OCI-LY1 (cell line): Measurements from ENCODE around the gene DHRS7C.

Source experiments
- H2AFZ ChIP-seq: fragments of 200-600 bp; sonication (generic), shearing (Covaris generic); 2 replicates; pipeline ENCODE4 v1.6.0; 2014; ENCODE audit warnings: antibody characterized with exemption, mild to moderate bottlenecking, low read length
- H3F3A ChIP-seq: fragments of 200-600 bp; sonication (generic), shearing (Covaris generic); 2 replicates; pipeline ENCODE4 v1.6.0; 2014; ENCODE audit warnings: mild to moderate bottlenecking, antibody characterized with exemption, low read length, moderate library complexity; ENCODE audit not compliant: insufficient read depth
- H3K27ac ChIP-seq: fragments of 200-600 bp; sonication (generic); 2 replicates; pipeline ENCODE4 v1.5.1; 2014; ENCODE audit warnings: low read length, mixed run types, mild to moderate bottlenecking, low read depth; ENCODE audit not compliant: poor library complexity, severe bottlenecking
- H3K27me3 ChIP-seq: fragments of 200-600 bp; sonication (generic); 2 replicates; pipeline ENCODE4 v1.6.0; 2014; ENCODE audit warnings: antibody characterized with exemption, mild to moderate bottlenecking, low read length, moderate library complexity; ENCODE audit not compliant: insufficient read depth
- H3K36me3 ChIP-seq: fragments of 200-600 bp; sonication (generic); 2 replicates; pipeline ENCODE4 v1.6.1; 2014; ENCODE audit warnings: mild to moderate bottlenecking, antibody characterized with exemption, low read length, moderate library complexity, mixed read lengths; ENCODE audit not compliant: insufficient read depth
- H3K4me1 ChIP-seq: fragments of 200-600 bp; sonication (generic); 2 replicates; pipeline ENCODE4 v1.5.1; 2014; ENCODE audit warnings: mild to moderate bottlenecking, low read length, moderate library complexity; ENCODE audit not compliant: insufficient read depth, severe bottlenecking
- H3K4me2 ChIP-seq: fragments of 200-600 bp; sonication (generic), shearing (Covaris generic); 2 replicates; pipeline ENCODE4 v1.6.1; 2014; ENCODE audit warnings: low read length
- H3K4me3 ChIP-seq: fragments of 200-600 bp; sonication (generic); 2 replicates; pipeline ENCODE4 v1.5.1; 2014; ENCODE audit warnings: low read length, low read depth, mild to moderate bottlenecking, mixed read lengths; ENCODE audit not compliant: poor library complexity, severe bottlenecking
- H3K79me2 ChIP-seq: fragments of 200-600 bp; shearing (Covaris generic); 2 replicates; pipeline ENCODE4 v1.6.1; 2016; ENCODE audit warnings: mixed run types, low read length, mixed read lengths; ENCODE audit not compliant: insufficient read depth
- H3K9ac ChIP-seq: fragments of 200-600 bp; sonication (generic), shearing (Covaris generic); 2 replicates; pipeline ENCODE4 v1.6.1; 2014; ENCODE audit warnings: mild to moderate bottlenecking, low read length, mixed read lengths
- H3K9me2 ChIP-seq: fragments of 200-600 bp; sonication (generic), shearing (Covaris generic); 2 replicates; pipeline ENCODE4 v1.6.1; 2014; ENCODE audit warnings: low read depth, mild to moderate bottlenecking, low read length, mixed read lengths
- H3K9me3 ChIP-seq: fragments of 200-600 bp; shearing (Covaris generic); 2 replicates; pipeline ENCODE4 v1.6.1; 2014; ENCODE audit warnings: low read length, mixed read lengths
- H4K20me1 ChIP-seq: fragments of 200-600 bp; sonication (generic), shearing (Covaris generic); 2 replicates; pipeline ENCODE4 v1.6.0; 2016; ENCODE audit warnings: mild to moderate bottlenecking, low read length; ENCODE audit not compliant: insufficient read depth
- CTCF ChIP-seq: fragments of 200-600 bp; sonication (generic), shearing (Covaris generic); IDR thresholded peaks from 2 replicates; pipeline ENCODE4 v1.5.1; 2017; ENCODE audit warnings: mild to moderate bottlenecking, antibody characterized with exemption, low read length, moderate library complexity, mixed read lengths
- EZH2 ChIP-seq: fragments of 200-600 bp; sonication (generic), shearing (Covaris generic); IDR thresholded peaks from 2 replicates; pipeline ENCODE4 v1.8.0; 2017; ENCODE audit warnings: borderline replicate concordance, mixed run types, mild to moderate bottlenecking, antibody characterized with exemption, low read length, moderate library complexity, mixed read lengths

DHRS7C gene

DNA sequence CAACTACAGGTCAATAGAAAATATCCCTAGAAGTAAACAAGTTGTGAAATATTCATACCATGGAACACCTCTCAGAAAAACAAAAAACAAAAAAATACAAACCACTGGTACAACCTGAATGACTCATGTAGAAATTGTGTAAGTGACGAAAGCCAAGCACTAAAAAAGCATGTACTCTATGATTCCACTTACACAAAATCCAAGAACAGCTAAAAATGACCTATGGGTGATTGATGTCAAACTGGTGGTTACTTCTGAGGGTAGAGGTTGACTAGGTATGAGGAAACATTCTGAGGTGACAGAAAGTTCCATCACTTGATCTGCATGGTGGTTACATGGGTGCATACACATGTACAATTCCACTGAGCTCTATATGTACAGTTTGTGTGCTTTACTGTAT is 31.1 kb downstream of the DHRS7C start:
- no peak overlapping the region for H3K4me2 ChIP-seq
- no peak overlapping the region for H3K4me3 ChIP-seq
- no peak overlapping the region for H3K9ac ChIP-seq
- H3K36me3 ChIP-seq, result no peaks in the 10 kb centered on the region
- H3K4me1 ChIP-seq, result no peaks in the 10 kb centered on the region
- H3F3A ChIP-seq, result no peaks in the 10 kb centered on the region
- H3K27me3 ChIP-seq, result no peaks in the 10 kb centered on the region
- H3K27ac ChIP-seq, result no peak overlapping the region
- no peaks in the 10 kb centered on the region for H3K9me2 ChIP-seq
- TF ChIP-seq EZH2 (no peak), CTCF (no peak)
- no peaks in the 10 kb centered on the region for H4K20me1 ChIP-seq
- H3K79me2 ChIP-seq, result no peaks in the 10 kb centered on the region
- H3K9me3 ChIP-seq, result no peaks in the 10 kb centered on the region
- no peak overlapping the region for H2AFZ ChIP-seq

DNA sequence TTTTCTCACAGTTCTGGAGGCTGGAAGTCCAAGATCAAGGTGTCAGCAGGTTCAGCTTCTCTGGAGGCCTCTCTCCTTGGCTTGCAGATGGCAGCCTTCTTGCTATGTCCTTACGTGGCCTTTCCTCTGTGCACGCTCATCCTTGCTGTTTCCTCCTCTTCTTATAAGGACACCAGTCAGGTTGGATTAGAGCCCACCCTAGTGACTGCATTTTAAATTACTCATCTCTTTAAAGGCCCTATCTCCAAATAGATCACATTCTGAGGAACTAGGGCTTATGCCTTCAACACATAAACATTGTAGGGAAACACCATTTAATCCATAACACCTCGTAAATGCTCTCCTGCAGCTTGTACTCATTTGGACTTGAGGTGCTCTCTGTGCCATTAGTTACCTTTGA is 36.3 kb downstream of the DHRS7C start:
- H3K9me3 ChIP-seq, result no peaks in the 10 kb centered on the region
- no peak overlapping the region for H3K9ac ChIP-seq
- no peak overlapping the region for H3K4me3 ChIP-seq
- H3K79me2 ChIP-seq, result no peaks in the 10 kb centered on the region
- H4K20me1 ChIP-seq, result no peaks in the 10 kb centered on the region
- no peaks in the 10 kb centered on the region for H3K36me3 ChIP-seq
- H3K27ac ChIP-seq, result no peak overlapping the region
- H3K9me2 ChIP-seq, result no peaks in the 10 kb centered on the region
- H3K27me3 ChIP-seq, result no peaks in the 10 kb centered on the region
- no peaks in the 10 kb centered on the region for H3K4me1 ChIP-seq
- H2AFZ ChIP-seq, result no peak overlapping the region
- TF ChIP-seq CTCF (no peak), EZH2 (no peak)
- no peaks in the 10 kb centered on the region for H3F3A ChIP-seq
- no peak overlapping the region for H3K4me2 ChIP-seq

GRCh38 chr17:9750524-9750923 is 40.9 kb downstream of the DHRS7C start:
- Histone ChIP-seq H4K20me1 (no peaks in the 10 kb centered on the region), H3F3A (no peaks in the 10 kb centered on the region), H3K4me3 (no peak overlapping the region), H3K9ac (no peak overlapping the region), H3K4me1 (no peaks in the 10 kb centered on the region), H3K36me3 (no peaks in the 10 kb centered on the region), H3K9me3 (no peaks in the 10 kb centered on the region), H3K4me2 (no peak overlapping the region), H2AFZ (no peak overlapping the region), H3K27ac (no peak overlapping the region), H3K27me3 (no peaks in the 10 kb centered on the region), H3K79me2 (no peaks in the 10 kb centered on the region), H3K9me2 (no peaks in the 10 kb centered on the region)
- TF ChIP-seq CTCF (no peak), EZH2 (no peak)
